GM12865 (cell line): ENCODE measurements around the gene EIF2S1.
"Not testable (repeated sequence)": the region's sequence is repeated elsewhere in the genome, so short reads cannot be mapped to it uniquely, and the experiment has no call there.

Experiments
- DNase-seq: peaks from one replicate; pipeline ENCODE4 v3.0.0; 2010; ENCODE audit warnings: low read depth
- H3K4me3 ChIP-seq: 2 replicates; pipeline ENCODE4 v1.5.1; 2011; ENCODE audit warnings: mild to moderate bottlenecking, low read depth, low read length, control low read depth
- TF ChIP-seq, protein P1 (sequence below): IDR thresholded peaks from 2 replicates; pipeline ENCODE4 v1.5.1; 2011; ENCODE audit warnings: low read length, control low read depth, low read depth, inconsistent platforms; ENCODE audit not compliant: insufficient read depth; ENCODE audit errors: missing control alignments

The EIF2S1 gene

DNA sequence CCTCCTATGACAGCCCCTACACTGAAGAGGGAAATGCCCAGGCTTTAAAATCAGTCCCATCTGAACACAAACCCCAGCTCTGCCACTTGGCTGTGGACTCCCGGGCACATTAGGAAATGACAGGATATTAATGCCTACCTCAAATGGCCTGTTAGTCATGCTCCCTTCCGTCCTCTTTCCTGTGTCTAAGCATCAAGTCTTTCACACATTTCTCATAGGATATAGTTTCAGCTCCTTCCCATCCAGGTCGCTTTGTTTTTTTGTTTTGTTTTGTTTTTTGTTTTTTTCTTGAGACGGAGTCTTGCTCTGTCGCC, 35.7 kb downstream of the EIF2S1 start:
- TF ChIP-seq, protein P1, sequence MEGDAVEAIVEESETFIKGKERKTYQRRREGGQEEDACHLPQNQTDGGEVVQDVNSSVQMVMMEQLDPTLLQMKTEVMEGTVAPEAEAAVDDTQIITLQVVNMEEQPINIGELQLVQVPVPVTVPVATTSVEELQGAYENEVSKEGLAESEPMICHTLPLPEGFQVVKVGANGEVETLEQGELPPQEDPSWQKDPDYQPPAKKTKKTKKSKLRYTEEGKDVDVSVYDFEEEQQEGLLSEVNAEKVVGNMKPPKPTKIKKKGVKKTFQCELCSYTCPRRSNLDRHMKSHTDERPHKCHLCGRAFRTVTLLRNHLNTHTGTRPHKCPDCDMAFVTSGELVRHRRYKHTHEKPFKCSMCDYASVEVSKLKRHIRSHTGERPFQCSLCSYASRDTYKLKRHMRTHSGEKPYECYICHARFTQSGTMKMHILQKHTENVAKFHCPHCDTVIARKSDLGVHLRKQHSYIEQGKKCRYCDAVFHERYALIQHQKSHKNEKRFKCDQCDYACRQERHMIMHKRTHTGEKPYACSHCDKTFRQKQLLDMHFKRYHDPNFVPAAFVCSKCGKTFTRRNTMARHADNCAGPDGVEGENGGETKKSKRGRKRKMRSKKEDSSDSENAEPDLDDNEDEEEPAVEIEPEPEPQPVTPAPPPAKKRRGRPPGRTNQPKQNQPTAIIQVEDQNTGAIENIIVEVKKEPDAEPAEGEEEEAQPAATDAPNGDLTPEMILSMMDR, result no peak
- H3K4me3 ChIP-seq, result no peak overlapping the region
- no peak for DNase-seq

DNA sequence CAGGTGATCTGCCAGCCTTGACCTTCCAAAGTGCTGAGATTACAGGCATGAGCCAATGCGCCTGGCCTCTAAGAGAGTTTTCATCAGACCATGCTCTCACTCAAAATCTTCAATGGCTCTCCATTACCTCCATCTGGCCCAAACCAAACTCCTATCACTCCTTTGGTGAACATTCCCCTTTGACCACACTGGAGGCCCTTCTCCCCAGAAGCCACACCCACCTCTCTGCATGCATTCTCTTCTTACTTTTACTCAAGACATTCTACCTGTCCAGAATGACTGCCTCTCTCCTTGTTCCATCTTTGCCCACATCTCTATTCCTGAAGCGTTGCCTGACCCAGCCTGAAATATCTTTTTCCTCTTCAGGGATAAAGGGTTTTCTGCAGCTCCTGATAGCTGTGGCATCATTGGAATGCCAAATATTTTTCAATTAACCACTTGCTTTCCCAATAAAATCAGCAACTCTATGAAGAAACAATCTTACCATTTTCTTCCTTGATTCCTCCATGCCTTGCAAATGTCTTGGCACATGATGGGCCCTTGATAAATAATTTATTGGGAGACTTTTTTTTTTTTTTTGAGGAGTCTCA, 36.3 kb downstream of the EIF2S1 start:
- no peak overlapping the region for H3K4me3 ChIP-seq
- TF ChIP-seq, protein P1, result no peak
- no peak for DNase-seq

DNA sequence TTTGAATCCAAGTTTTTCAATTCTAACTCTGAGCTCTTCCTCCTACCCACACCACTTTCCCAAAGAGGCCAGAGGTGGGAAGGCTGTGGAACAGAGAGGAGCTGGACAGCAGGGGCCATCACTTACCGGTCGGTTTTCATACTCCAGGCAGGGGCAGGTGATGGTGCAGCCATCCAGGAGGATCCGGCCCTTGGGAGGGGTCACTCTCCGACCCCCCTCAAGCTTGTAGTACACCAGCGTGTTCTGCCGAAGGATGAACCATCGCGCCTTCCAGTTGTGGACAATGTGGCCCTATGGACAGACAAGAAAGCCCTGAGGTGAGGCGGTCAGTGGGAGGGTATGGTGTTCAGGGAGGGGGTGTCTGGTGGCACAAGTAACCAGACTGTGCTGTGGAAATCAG, 37.4 kb downstream of the EIF2S1 start:
- H3K4me3 ChIP-seq, result no peak overlapping the region
- TF ChIP-seq, protein P1, result no peak
- DNase-seq, result no peak

DNA sequence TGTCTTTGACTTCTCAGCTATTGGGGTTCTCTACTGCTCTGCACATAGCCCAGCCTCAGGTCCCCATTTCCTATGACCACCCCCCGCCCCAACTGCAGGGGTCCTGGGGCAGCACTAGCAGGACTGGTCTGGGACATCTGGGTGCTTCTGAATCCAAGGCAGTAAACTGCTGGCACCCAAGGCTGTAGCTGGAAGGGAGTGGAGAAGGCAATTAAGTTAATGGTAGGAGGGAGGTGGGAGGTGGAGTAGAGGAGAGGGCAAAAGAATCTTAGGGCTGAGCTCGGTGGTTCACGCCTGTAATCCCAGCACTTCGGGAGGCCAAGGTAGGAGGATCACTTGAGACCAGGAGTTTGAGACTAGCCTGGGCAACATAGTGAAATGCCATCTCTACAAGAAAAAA, 40.3 kb downstream of the EIF2S1 start:
- TF ChIP-seq, protein P1, result no peak
- no peak for DNase-seq
- H3K4me3 ChIP-seq, result no peak overlapping the region

DNA sequence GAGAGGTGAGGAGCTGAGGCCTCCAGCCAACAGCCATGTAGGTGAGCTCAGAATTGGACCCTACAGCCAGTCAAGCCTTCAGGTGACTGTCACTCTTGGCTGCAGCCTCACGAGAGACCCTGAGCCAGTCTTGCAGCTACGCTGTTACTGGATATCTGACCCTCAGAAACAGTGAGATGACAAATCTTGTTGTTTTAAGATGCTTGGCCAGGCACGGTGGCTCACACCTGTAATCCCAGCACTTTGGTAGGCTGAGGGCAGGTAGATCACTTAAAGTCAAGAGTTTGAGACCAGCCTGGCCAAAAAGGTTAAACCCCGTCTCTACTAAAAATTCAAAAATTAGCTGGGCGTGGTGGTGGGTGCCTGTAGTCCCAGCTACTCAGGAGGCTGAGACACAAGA, 45.6 kb downstream of the EIF2S1 start:
- no peak for DNase-seq
- H3K4me3 ChIP-seq, result no peak overlapping the region
- TF ChIP-seq, protein P1, result no peak

DNA sequence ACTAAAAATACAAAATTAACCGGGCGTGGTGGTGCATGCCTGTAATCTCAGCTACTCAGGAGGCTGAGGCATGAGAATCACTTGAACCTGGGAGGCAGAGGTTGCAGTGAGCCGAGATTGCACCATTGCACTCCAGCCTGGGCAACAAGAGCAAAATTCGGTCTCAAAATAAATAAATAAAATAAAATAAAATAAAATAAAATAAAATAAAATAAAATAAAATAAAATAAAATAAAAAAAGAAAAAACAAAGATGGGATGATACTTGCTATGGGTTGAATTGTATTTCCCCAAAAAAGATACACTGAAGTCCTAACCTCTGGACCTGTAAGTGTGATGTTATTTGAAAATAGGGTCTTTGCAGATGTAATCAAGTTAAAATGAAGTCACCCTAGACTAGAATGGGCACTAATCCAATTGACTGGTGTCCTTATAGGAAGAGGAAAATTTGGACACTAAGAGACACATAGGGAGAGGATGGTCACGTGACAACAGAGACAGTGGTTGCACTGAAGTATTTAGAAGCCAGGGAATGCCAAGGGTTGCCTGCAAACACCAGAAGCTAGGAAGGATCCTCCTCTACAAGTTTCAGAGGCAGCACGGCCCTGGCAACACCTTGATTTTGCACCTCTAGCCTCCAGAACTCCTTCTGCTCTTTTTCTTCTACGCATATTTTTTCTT, 48.1 kb downstream of the EIF2S1 start:
- not testable (repeated sequence) for DNase-seq, H3K4me3 ChIP-seq

DNA sequence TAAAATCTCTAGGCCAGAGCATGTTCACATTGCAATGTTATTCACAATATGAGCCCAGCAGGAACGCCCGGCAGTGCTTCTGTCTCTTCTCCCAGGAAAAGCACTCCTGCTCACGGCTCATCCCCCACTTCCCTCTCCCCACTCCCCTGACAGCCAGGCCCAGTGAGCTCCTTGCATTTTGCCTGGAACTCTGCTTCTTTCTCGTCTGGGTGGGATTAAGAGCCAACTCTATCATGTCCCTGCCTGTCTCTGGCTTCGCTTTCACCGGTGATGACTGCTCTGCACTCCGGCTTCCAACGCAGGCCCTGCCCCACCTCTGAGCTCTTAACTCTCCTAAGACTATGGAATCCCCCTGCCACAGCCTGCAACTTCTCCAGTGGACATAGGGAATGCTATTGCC, 49.3 kb downstream of the EIF2S1 start:
- DNase-seq, result no peak
- no peak overlapping the region for H3K4me3 ChIP-seq
- TF ChIP-seq, protein P1, result no peak
